T-cell (primary cell): ENCODE measurements around the gene BBOX1. TPM values are rescaled to one million over a fixed set of nuclear protein-coding genes. Genes with fewer than 3 reads are reported as not detected.
"Not testable (repeated sequence)": the region's sequence is repeated elsewhere in the genome, so short reads cannot be mapped to it uniquely, and the experiment has no call there.

Source experiments
- ATAC-seq, 4 experiments: fragments of 200-7000 bp in 3 of 4; fragments of 150-1000 bp in 1 of 4; cut with Tn5 transposase; replicated peaks in 1 of 4; 1 replicate in 3 of 4; 2 replicates in 1 of 4; pipeline ENCODE4 v1.10.0; 2021; ENCODE audit warnings: moderate library complexity in 3 of 4, mild to moderate bottlenecking in 2 of 4, moderate number of reproducible peaks in 1 of 4
- CTCF ChIA-PET, 2 donors: fragments of 300-600 bp; sonication (Branson Sonifier 250); formaldehyde crosslinking; loops; one replicate each; lab custom pipeline; 2022; ENCODE audit warnings: antibody characterized with exemption in 2 of 2; lab: Charles Lee
- POLR2A ChIA-PET, 2 donors: fragments of 300-600 bp; sonication (Branson Sonifier 250); formaldehyde crosslinking; loops; one replicate each; lab custom pipeline; 2022; ENCODE audit warnings: antibody characterized with exemption in 2 of 2; lab: Charles Lee
- DNase-seq, 35 experiments: peaks; one replicate each; pipeline versions ENCODE4 v3.0.0 to v3.0.0-alpha.2; 2013 to 2023
- H3K27ac ChIP-seq: one replicate; pipeline ENCODE4 v1.5.1; 2013; ENCODE audit warnings: low read length
- H3K27me3 ChIP-seq, 2 experiments: replicated peaks in 1 of 2; 1 replicate in 1 of 2; 2 replicates in 1 of 2; pipeline versions ENCODE4 v1.6.1 to v1.7.0; 2013; ENCODE audit warnings: low read length in 1 of 2, mixed read lengths in 1 of 2; ENCODE audit not compliant: control insufficient read depth in 2 of 2, insufficient read depth in 2 of 2; ENCODE audit errors: extremely low read depth in 1 of 2
- H3K36me3 ChIP-seq, 2 donors: 1 replicate in 1 of 2; 2 replicates in 1 of 2; pipeline versions ENCODE4 v1.6.1 to v1.7.0; 2013; ENCODE audit warnings: low read length in 1 of 2; ENCODE audit not compliant: control insufficient read depth in 2 of 2, insufficient read depth in 1 of 2; ENCODE audit errors: extremely low read depth in 1 of 2
- H3K4me1 ChIP-seq, 2 experiments: 1 replicate in 1 of 2; 2 replicates in 1 of 2; pipeline versions ENCODE4 v1.6.1 to v1.7.0; 2013; ENCODE audit warnings: low read length in 2 of 2, mixed read lengths in 1 of 2; ENCODE audit not compliant: insufficient read depth in 2 of 2, control insufficient read depth in 1 of 2; ENCODE audit errors: extremely low read depth in 1 of 2
- H3K4me3 ChIP-seq, 2 donors: 1 replicate in 1 of 2; 2 replicates in 1 of 2; pipeline versions ENCODE4 v1.5.1 to v1.7.0; 2013; ENCODE audit warnings: mild to moderate bottlenecking in 2 of 2, low read length in 1 of 2, moderate library complexity in 1 of 2; ENCODE audit not compliant: control insufficient read depth in 1 of 2; ENCODE audit errors: extremely low read depth in 1 of 2
- H3K9me3 ChIP-seq: 2 replicates; pipeline ENCODE4 v1.7.0; 2013
- H3K27ac Mint-ChIP-seq, 2 donors: one replicate each; pipeline ENCODE4 v1.8.0; 2020 to 2021; ENCODE audit warnings: mild to moderate bottlenecking in 2 of 2, mixed read lengths in 2 of 2
- H3K27me3 Mint-ChIP-seq, 2 donors: one replicate each; pipeline ENCODE4 v1.8.0; 2021 to 2022; ENCODE audit warnings: mixed read lengths in 2 of 2
- H3K36me3 Mint-ChIP-seq: one replicate; pipeline ENCODE4 v1.8.0; 2021; ENCODE audit warnings: mixed read lengths
- H3K4me1 Mint-ChIP-seq, 3 donors: one replicate each; pipeline ENCODE4 v1.8.0; 2020 to 2022; ENCODE audit warnings: mixed read lengths in 3 of 3, mild to moderate bottlenecking in 1 of 3
- H3K4me3 Mint-ChIP-seq, 3 donors: one replicate each; pipeline ENCODE4 v1.8.0; 2020 to 2022; ENCODE audit warnings: mild to moderate bottlenecking in 3 of 3, mixed read lengths in 3 of 3, moderate library complexity in 3 of 3
- H3K9me3 Mint-ChIP-seq, 3 donors: one replicate each; pipeline ENCODE4 v1.8.0; 2020 to 2022; ENCODE audit warnings: mixed read lengths in 3 of 3
- WGBS: methylation state at CpG from one replicate; pipeline ENCODE4 v1.1.5; 2013; ENCODE audit warnings: missing lambda C conversion rate; ENCODE audit not compliant: insufficient coverage; 5-methylcytosine and 5-hydroxymethylcytosine counted together
- total RNA-seq, 35 experiments: library from RNA in 6 of 35; stranded (reverse) in 6 of 35; fragments of 120-200 nt in 1 of 35; gene quantifications; one replicate each; pipeline versions ENCODE4 v1.2.1 to v1.2.4 and lab custom pipeline; 2013 to 2026

BBOX1 gene
- total RNA-seq, 5 donors from 2014 or later (not counting 1 experiment from before 2014, with no cell fraction given): not detected

- 89% methylated on average over 3 of the region's 7 CpGs for WGBS
- Mint-ChIP-seq H3K9me3 (peaks cover 0 to 4% (median 0%) of the 10 kb centered on the region in 3 donors), H3K27ac (no peak overlapping the region), H3K4me3 (no peak overlapping the region), H3K36me3 (no peaks in the 10 kb centered on the region), H3K27me3 (no peaks in the 10 kb centered on the region), H3K4me1 (no peaks in the 10 kb centered on the region)
- Histone ChIP-seq H3K27me3 (no peaks in the 10 kb centered on the region), H3K9me3 (no peaks in the 10 kb centered on the region), H3K4me1 (no peaks in the 10 kb centered on the region), H3K36me3 (no peaks in the 10 kb centered on the region), H3K4me3 (no peak overlapping the region), H3K27ac (no peak overlapping the region)
- ATAC-seq: no peak
- ChIA-PET POLR2A (no interaction called here), CTCF (no interaction called here)
- DNase-seq: no peak
These were observed 84.1 kb downstream of the BBOX1 start for GRCh38 chr11:27124514-27125264.

DNA sequence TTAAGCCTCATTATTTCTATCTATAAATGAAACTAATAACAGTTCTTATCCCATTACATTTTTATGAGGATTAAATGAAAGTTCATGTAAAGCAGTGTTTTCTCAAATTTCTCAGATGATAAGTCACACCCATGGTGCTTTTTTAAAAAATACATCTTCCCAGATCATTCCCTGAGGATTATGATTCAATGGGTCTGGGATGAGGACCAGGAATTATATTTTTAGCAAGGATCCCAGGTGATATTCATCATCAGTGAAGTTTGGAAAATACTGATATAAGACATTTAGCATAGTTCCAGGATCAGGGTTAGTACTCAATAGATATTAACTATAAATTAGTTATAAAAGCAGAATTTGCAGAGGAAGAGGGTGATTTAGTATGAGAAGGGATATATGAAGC is 89.1 kb downstream of the BBOX1 start:
- no peaks in the 10 kb centered on the region for H3K36me3 ChIP-seq
- Mint-ChIP-seq H3K4me1 (no peaks in the 10 kb centered on the region), H3K36me3 (no peaks in the 10 kb centered on the region), H3K27me3 (no peaks in the 10 kb centered on the region), H3K27ac (no peak overlapping the region), H3K9me3 (peaks cover 3 to 10% (median 5%) of the 10 kb centered on the region in 3 donors), H3K4me3 (no peak overlapping the region)
- no peak for ATAC-seq
- no peak overlapping the region for H3K27ac ChIP-seq
- ChIA-PET CTCF (interaction anchor here in 1 of 2 donors (0.6 kb wide), 1 partner anchor 44 kb away, joined by 5 read pairs; no protein-coding TSS in a partner anchor), POLR2A (no interaction called here)
- no peak overlapping the region for H3K4me3 ChIP-seq
- no peak for DNase-seq
- no peaks in the 10 kb centered on the region for H3K9me3 ChIP-seq
- H3K27me3 ChIP-seq: no peaks in the 10 kb centered on the region
- H3K4me1 ChIP-seq: no peaks in the 10 kb centered on the region

GRCh38 chr11:27130806-27131205 is 90.2 kb downstream of the BBOX1 start:
- CTCF ChIA-PET: no interaction called here
- POLR2A ChIA-PET: no interaction called here
- Mint-ChIP-seq H3K4me1 (no peaks in the 10 kb centered on the region), H3K4me3 (no peak overlapping the region), H3K9me3 (peaks cover 10 to 13% (median 12%) of the 10 kb centered on the region in 3 donors), H3K36me3 (no peaks in the 10 kb centered on the region), H3K27ac (no peak overlapping the region), H3K27me3 (no peaks in the 10 kb centered on the region)
- Histone ChIP-seq H3K27me3 (no peaks in the 10 kb centered on the region), H3K4me1 (no peaks in the 10 kb centered on the region), H3K27ac (no peak overlapping the region), H3K4me3 (no peak overlapping the region), H3K9me3 (no peaks in the 10 kb centered on the region), H3K36me3 (no peaks in the 10 kb centered on the region)
- DNase-seq (no peak), ATAC-seq (no peak)

DNA sequence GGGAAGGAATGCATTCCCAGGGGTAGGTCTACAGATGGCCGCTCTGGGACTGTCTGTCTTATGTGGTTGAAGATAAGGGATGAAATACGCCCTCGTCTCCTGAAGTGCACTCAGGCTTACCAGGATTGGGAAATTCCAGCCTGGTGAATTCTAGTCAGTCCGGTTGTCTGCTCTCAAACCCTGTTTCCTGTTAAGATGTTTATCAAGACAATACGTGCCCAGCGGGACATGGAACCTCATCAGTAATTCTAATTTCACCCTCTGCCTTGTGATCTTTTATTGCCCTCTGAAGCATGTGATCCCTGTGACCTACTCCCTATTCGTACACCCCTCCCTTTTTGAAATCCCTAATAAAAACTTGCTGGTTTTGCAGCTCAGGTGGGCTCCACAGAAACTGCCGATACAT is 95.3 kb downstream of the BBOX1 start:
- WGBS: 70% methylated on average over 4 of the region's 8 CpGs
- H3K4me1 ChIP-seq, H3K27me3 Mint-ChIP-seq, H3K36me3 ChIP-seq, CTCF ChIA-PET, POLR2A ChIA-PET, H3K27me3 ChIP-seq, H3K9me3 ChIP-seq, H3K36me3 Mint-ChIP-seq, ATAC-seq, H3K4me1 Mint-ChIP-seq, H3K4me3 ChIP-seq, H3K4me3 Mint-ChIP-seq, H3K27ac Mint-ChIP-seq, DNase-seq, H3K27ac ChIP-seq: not testable (repeated sequence)
- peaks cover 16 to 37% (median 21%) of the 10 kb centered on the region in 3 donors for H3K9me3 Mint-ChIP-seq

DNA sequence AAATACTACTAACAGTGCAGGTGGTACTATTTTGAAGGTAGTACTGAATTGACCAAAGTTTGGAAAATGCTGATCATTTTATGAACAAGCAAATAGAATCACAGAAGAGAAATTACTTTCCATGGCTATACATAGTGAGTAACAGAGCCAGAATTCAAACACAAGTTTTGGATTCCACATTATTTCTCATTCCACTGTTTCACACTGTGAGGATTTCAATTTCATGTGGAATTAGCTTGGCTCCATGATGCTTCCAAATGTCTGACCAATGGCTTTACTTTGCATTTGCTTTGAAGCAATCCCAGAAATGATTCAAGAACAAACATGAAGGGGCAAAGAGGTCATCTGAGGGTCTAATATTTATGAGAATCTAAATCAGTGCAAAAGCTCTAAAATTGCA is 98.1 kb downstream of the BBOX1 start:
- ChIA-PET POLR2A (no interaction called here), CTCF (no interaction called here)
- Mint-ChIP-seq H3K27me3 (no peaks in the 10 kb centered on the region), H3K4me1 (no peaks in the 10 kb centered on the region), H3K9me3 (peaks cover 14 to 46% (median 33%) of the 10 kb centered on the region in 3 donors), H3K27ac (no peak overlapping the region), H3K4me3 (no peak overlapping the region), H3K36me3 (no peaks in the 10 kb centered on the region)
- Histone ChIP-seq H3K27me3 (no peaks in the 10 kb centered on the region), H3K9me3 (no peaks in the 10 kb centered on the region), H3K36me3 (no peaks in the 10 kb centered on the region), H3K27ac (no peak overlapping the region), H3K4me3 (no peak overlapping the region), H3K4me1 (no peaks in the 10 kb centered on the region)
- ATAC-seq: no peak
- no peak for DNase-seq

GRCh38 chr11:27139742-27140367 is 99.2 kb downstream of the BBOX1 start:
- CTCF ChIA-PET: no interaction called here
- Histone ChIP-seq H3K4me3 (no peak overlapping the region), H3K4me1 (no peaks in the 10 kb centered on the region), H3K9me3 (no peaks in the 10 kb centered on the region), H3K27ac (no peak overlapping the region), H3K36me3 (no peaks in the 10 kb centered on the region), H3K27me3 (no peaks in the 10 kb centered on the region)
- Mint-ChIP-seq H3K4me1 (no peaks in the 10 kb centered on the region), H3K27ac (no peak overlapping the region), H3K36me3 (no peaks in the 10 kb centered on the region), H3K4me3 (no peak overlapping the region), H3K27me3 (no peaks in the 10 kb centered on the region), H3K9me3 (peaks cover 14 to 43% (median 30%) of the 10 kb centered on the region in 3 donors)
- ATAC-seq (no peak), DNase-seq (no peak)
- POLR2A ChIA-PET: no interaction called here
